GM23338 (cell line): ENCODE measurements around the gene KRT79. TPM values are rescaled to one million over a fixed set of nuclear protein-coding genes. Genes with fewer than 3 reads are reported as not detected.

Experiments
- ATAC-seq: fragments of 200-7000 bp; cut with Tn5 transposase; 3 replicates; pipeline ENCODE4 v1.9.1; 2020
- DNase-seq: peaks from one replicate; pipeline ENCODE4 v3.0.0-alpha.2; 2015; ENCODE audit warnings: low spot score
- H2AFZ ChIP-seq: fragments of 200-600 bp; sonication (generic); 2 replicates; pipeline ENCODE4 v1.8.0; 2016; ENCODE audit warnings: antibody characterized with exemption, mild to moderate bottlenecking, moderate library complexity
- H3F3A ChIP-seq: fragments of 200-600 bp; sonication (generic); replicated peaks from 2 replicates; pipeline ENCODE4 v1.8.0; 2017; ENCODE audit warnings: antibody characterized with exemption, mixed run types, low read depth
- H3K27ac ChIP-seq: fragments of 200-600 bp; sonication (generic); 2 replicates; pipeline ENCODE4 v1.6.1; 2016; ENCODE audit warnings: low read depth
- H3K27me3 ChIP-seq: fragments of 200-600 bp; sonication (generic); 2 replicates; pipeline ENCODE4 v1.8.0; 2016; ENCODE audit warnings: mild to moderate bottlenecking, mixed run types, moderate library complexity; ENCODE audit not compliant: insufficient read depth
- H3K36me3 ChIP-seq: fragments of 200-600 bp; sonication (generic); 2 replicates; pipeline ENCODE4 v1.8.0; 2016; ENCODE audit warnings: mild to moderate bottlenecking; ENCODE audit not compliant: insufficient read depth
- H3K4me1 ChIP-seq: fragments of 200-600 bp; sonication (generic); 2 replicates; pipeline ENCODE4 v1.8.0; 2016; ENCODE audit warnings: mild to moderate bottlenecking, moderate library complexity; ENCODE audit not compliant: insufficient read depth
- H3K4me2 ChIP-seq: fragments of 200-600 bp; sonication (generic); 2 replicates; pipeline ENCODE4 v1.7.1; 2017; ENCODE audit warnings: mixed run types
- H3K4me3 ChIP-seq: fragments of 200-600 bp; sonication (generic); 2 replicates; pipeline ENCODE4 v1.6.1; 2016; ENCODE audit warnings: mixed run types
- H3K79me2 ChIP-seq: fragments of 200-600 bp; sonication (generic); replicated peaks from 2 replicates; pipeline ENCODE4 v1.8.0; 2017; ENCODE audit warnings: mild to moderate bottlenecking; ENCODE audit not compliant: insufficient read depth
- H3K9me2 ChIP-seq: fragments of 200-600 bp; sonication (generic); 2 replicates; pipeline ENCODE4 v1.8.0; 2017; ENCODE audit not compliant: insufficient read depth
- H4K20me1 ChIP-seq: fragments of 200-600 bp; sonication (generic); replicated peaks from 2 replicates; pipeline ENCODE4 v1.8.0; 2017; ENCODE audit warnings: mild to moderate bottlenecking; ENCODE audit not compliant: insufficient read depth
- H3K27ac Mint-ChIP-seq: 2 replicates; pipeline ENCODE4 v1.8.0; 2020; ENCODE audit warnings: inconsistent platforms, mild to moderate bottlenecking, moderate library complexity, mixed read lengths
- H3K27me3 Mint-ChIP-seq: 3 replicates; pipeline ENCODE4 v1.8.0; 2022; ENCODE audit warnings: low read depth, mild to moderate bottlenecking, moderate library complexity, mixed read lengths, inconsistent platforms; ENCODE audit not compliant: insufficient read depth, poor library complexity
- H3K36me3 Mint-ChIP-seq: 3 replicates; pipeline ENCODE4 v1.8.0; 2021; ENCODE audit warnings: low read depth, mild to moderate bottlenecking, inconsistent platforms, moderate library complexity, mixed read lengths
- H3K4me1 Mint-ChIP-seq: 3 replicates; pipeline ENCODE4 v1.8.0; 2020; ENCODE audit warnings: mild to moderate bottlenecking, inconsistent platforms, mixed read lengths
- H3K4me3 Mint-ChIP-seq: 3 replicates; pipeline ENCODE4 v1.8.0; 2021; ENCODE audit warnings: moderate library complexity, mild to moderate bottlenecking, inconsistent platforms, mixed read lengths
- H3K9me3 Mint-ChIP-seq: 3 replicates; pipeline ENCODE4 v1.8.0; 2020; ENCODE audit warnings: moderate library complexity, mild to moderate bottlenecking, inconsistent platforms, mixed read lengths
- CREB1 ChIP-seq: fragments of 250-450 bp; sonication (Bioruptor Pico); IDR thresholded peaks from 2 replicates; pipeline ENCODE4 v1.5.0; 2020; ENCODE audit warnings: low read depth, mild to moderate bottlenecking, moderate library complexity
- CTCF ChIP-seq, 2 experiments: fragments of 200-600 bp in 1 of 2; sonication (generic) in 1 of 2; conservative IDR thresholded peaks; 2 replicates each; pipeline versions ENCODE4 v1.5.1 to v1.6.1; 2016 to 2017; ENCODE audit warnings: antibody characterized with exemption in 2 of 2, low read depth in 2 of 2, mild to moderate bottlenecking in 2 of 2, moderate library complexity in 1 of 2
- ETS1 ChIP-seq: IDR thresholded peaks from 2 replicates; pipeline ENCODE4 v1.6.1; 2016; ENCODE audit warnings: antibody characterized with exemption
- EZH2 ChIP-seq: fragments of 200-600 bp; sonication (generic); IDR thresholded peaks from one replicate; pipeline ENCODE4 v1.8.0; 2017; ENCODE audit warnings: antibody characterized with exemption, mild to moderate bottlenecking, low read depth; ENCODE audit not compliant: unreplicated experiment
- JUNB ChIP-seq: IDR thresholded peaks from one replicate; pipeline ENCODE4 v1.6.1; 2016; ENCODE audit warnings: antibody characterized with exemption; ENCODE audit not compliant: unreplicated experiment
- NANOG ChIP-seq: IDR thresholded peaks from 2 replicates; pipeline ENCODE4 v1.6.1; 2016; ENCODE audit warnings: antibody characterized with exemption, borderline replicate concordance
- REST ChIP-seq: IDR thresholded peaks from one replicate; pipeline ENCODE4 v1.6.1; 2018; ENCODE audit warnings: antibody characterized with exemption; ENCODE audit not compliant: unreplicated experiment
- STAT1 ChIP-seq: IDR thresholded peaks from one replicate; pipeline ENCODE4 v1.6.1; 2016; ENCODE audit warnings: antibody characterized with exemption; ENCODE audit not compliant: unreplicated experiment
- ZNF114 ChIP-seq: fragments of 250-450 bp; sonication (Bioruptor Pico); IDR thresholded peaks from 2 replicates; pipeline ENCODE4 v1.5.0; 2020; ENCODE audit warnings: mild to moderate bottlenecking, moderate library complexity
- ZNF462 ChIP-seq: fragments of 250-450 bp; sonication (Bioruptor Pico); IDR thresholded peaks from 2 replicates; pipeline ENCODE4 v1.5.0; 2020; ENCODE audit warnings: mild to moderate bottlenecking, moderate library complexity
- polyA plus RNA-seq: library from polyadenylated mRNA; unstranded; fragments of >200 nt; fragmentation: Nextera tagmentation; extraction: Ambion mirVana; gene quantifications from 2 replicates; pipeline ENCODE4 v1.2.1, GENCODE V29; 2016
- total RNA-seq: library from RNA; depleted of rRNA; stranded (reverse); fragments of >200 nt; shearing (Covaris generic); gene quantifications from 2 replicates; pipeline ENCODE4 v1.2.3, GENCODE V29; 2014

Gene KRT79
- total and polyA plus RNA-seq, 2 experiments from 2014 or later: 0.21 TPM; not detected in 1

- no peak for DNase-seq
- H3K9me2 ChIP-seq: peaks cover 7% of the 10 kb centered on the region
- TF ChIP-seq ZNF462 (CRISPR knock-in tag) (no peak), EZH2 (no peak), JUNB (no peak), NANOG (no peak), ETS1 (no peak), CTCF (conservative IDR thresholded peaks at IDR 0.05; ENCODE audit: low read depth in 2 of 2) (no peak), ZNF114 (no peak), STAT1 (no peak), REST (no peak), CREB1 (CRISPR knock-in tag) (no peak)
- H3F3A ChIP-seq: no peaks in the 10 kb centered on the region
- no peaks in the 10 kb centered on the region for H3K36me3 Mint-ChIP-seq
- ATAC-seq: no peak
- H3K79me2 ChIP-seq: no peaks in the 10 kb centered on the region
- peaks cover 23% of the 10 kb centered on the region for H3K4me1 ChIP-seq
- H3K27ac ChIP-seq: no peak overlapping the region
- H4K20me1 ChIP-seq: no peaks in the 10 kb centered on the region
- H3K4me3 ChIP-seq: no peak overlapping the region
- H3K4me1 Mint-ChIP-seq: peaks cover 21% of the 10 kb centered on the region
- no peak overlapping the region for H3K27ac Mint-ChIP-seq
- no peak overlapping the region for H2AFZ ChIP-seq
- H3K9me3 Mint-ChIP-seq: no peaks in the 10 kb centered on the region
- H3K36me3 ChIP-seq: no peaks in the 10 kb centered on the region
- no peaks in the 10 kb centered on the region for H3K27me3 ChIP-seq
- peaks cover 13% of the 10 kb centered on the region for H3K27me3 Mint-ChIP-seq
- H3K4me2 ChIP-seq: no peak overlapping the region
- H3K4me3 Mint-ChIP-seq: no peak overlapping the region
These were observed 37.7 kb downstream of the KRT79 start for GRCh38 chr12:52796429-52796794.
